Adrenal gland (tissue), 12 donors: ENCODE data around the gene CTCFL. TPM values are rescaled to one million over a fixed set of nuclear protein-coding genes. Genes with fewer than 3 reads are reported as not detected.
A peak's percentile ranks its signal among the peaks of the same experiment; 100 is the strongest.

Experiments
- DNase-seq, 7 donors: peaks; one replicate each; pipeline ENCODE4 v3.0.0-alpha.2; 2019 to 2020
- H3K27ac ChIP-seq, 5 donors: fragments of 200-600 bp; sonication (generic) in 4 of 5; 1 replicate in 3 of 5; 2 replicates in 2 of 5; pipeline versions ENCODE4 v1.5.1 to v1.8.0; 2016 to 2020; ENCODE audit warnings: mild to moderate bottlenecking in 1 of 5
- H3K27me3 ChIP-seq: fragments of 200-600 bp; 2 replicates; pipeline ENCODE4 v1.8.0; 2021
- H3K36me3 ChIP-seq, 2 donors: fragments of 200-600 bp; replicated peaks in 1 of 2; 1 replicate in 1 of 2; 2 replicates in 1 of 2; pipeline versions ENCODE4 v1.5.1 to v1.8.0; 2018 to 2022
- H3K4me1 ChIP-seq, 2 donors: fragments of 200-600 bp; replicated peaks in 1 of 2; 1 replicate in 1 of 2; 2 replicates in 1 of 2; pipeline versions ENCODE4 v1.5.1 to v1.8.0; 2018 to 2021
- H3K4me3 ChIP-seq, 4 donors: fragments of 200-600 bp; sonication (generic) in 3 of 4; one replicate each; pipeline ENCODE4 v1.5.1; 2016 to 2018
- H3K9me3 ChIP-seq, 3 donors: fragments of 200-600 bp; sonication (generic) in 1 of 3; replicated peaks in 1 of 3; 1 replicate in 2 of 3; 2 replicates in 1 of 3; pipeline versions ENCODE4 v1.5.1 to v1.8.0; 2016 to 2021
- POLR2A ChIP-seq, 2 donors: fragments of 450-650 bp; IDR thresholded peaks; one replicate each; pipeline ENCODE4 v1.6.1; 2017; ENCODE audit warnings: antibody characterized with exemption in 2 of 2, mild to moderate bottlenecking in 2 of 2, moderate library complexity in 1 of 2
- WGBS, 4 donors: extraction: QIAGEN DNeasy Blood & Tissue Kit in 2 of 4; methylation state at CpG; one replicate each; pipeline versions ENCODE4 v1.1.5 to v1.1.7; 2013 to 2017; 5-methylcytosine and 5-hydroxymethylcytosine counted together
- intact Hi-C, 2 donors: fragments of 100-400 bp; cut with DNase I; formaldehyde crosslinking; loops; one replicate each; pipeline versions ENCODE4 v1.14.1 to v1.15.0; 2022 to 2023
- polyA plus RNA-seq, 3 donors: library from polyadenylated mRNA; stranded (reverse); fragments of 200-250 nt in 2 of 3; fragments of 350-450 nt in 1 of 3; fragmentation: Illumina TruSeq in 1 of 3; extraction: RNeasy Lipid Tissue Mini Kit (QIAGEN cat#74804) in 1 of 3; gene quantifications; one replicate each; pipeline ENCODE4 v1.2.3, GENCODE V29; 2013 to 2014
- total RNA-seq, 9 donors: library from RNA; depleted of rRNA in 4 of 9; stranded (reverse); fragments of >200 nt in 4 of 9; fragments of 120-200 nt in 1 of 9; fragmentation: NEBNext Ultra II Directional in 1 of 9; extraction: Animal tissue kit (Norgen Biotek cat#: 25700) in 1 of 9; gene quantifications; one replicate each; pipeline versions ENCODE4 v1.1.0 to v1.2.4, GENCODE V29; 2013 to 2023
- TF ChIP-seq, protein P1 (sequence below), 6 experiments: fragments of 450-650 bp in 4 of 6; fragments of 200-600 bp in 2 of 6; sonication (generic) in 1 of 6; IDR thresholded peaks; 1 replicate in 5 of 6; 2 replicates in 1 of 6; pipeline versions ENCODE4 v1.5.1 to v1.8.0; 2016 to 2021; ENCODE audit warnings: antibody characterized with exemption in 6 of 6, mild to moderate bottlenecking in 2 of 6, moderate library complexity in 1 of 6
- donor health status: healthy with polysubstance abuse.
- donor health status: Bipolar disorder and iron deficiency.
- donor health status: DM: yes; HTN: yes; CAD: no.
- donor health status: DM: no; HTN: no; CAD: no.
- donor health status: DM: no; HTN: no; CAD: no.
- donor health status: DM: yes; HTN: yes; CAD: no.

Gene CTCFL
- total and polyA plus RNA-seq, 12 donors, result 0.08 to 0.27 (median 0.14) TPM; not detected in 9

DNA sequence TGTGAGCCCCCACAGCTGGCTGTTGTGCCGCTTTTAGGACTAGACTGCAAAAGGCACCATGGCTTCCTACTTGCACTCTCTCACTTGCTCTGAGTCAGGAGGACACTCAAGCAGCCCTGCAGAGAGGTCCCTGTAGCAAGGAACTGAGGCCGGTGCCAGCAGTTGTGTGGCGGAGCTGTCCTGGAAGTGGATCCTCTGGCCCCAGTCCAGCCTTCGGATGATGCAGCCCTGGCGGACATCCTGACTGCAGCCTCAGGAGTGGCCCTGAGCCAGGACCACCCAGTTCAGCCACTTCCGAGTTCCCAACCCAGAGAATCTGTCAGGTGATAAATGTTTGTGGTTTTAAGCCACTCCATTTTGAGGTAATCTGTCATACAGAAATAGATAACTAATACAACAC, 17.5 kb downstream of the CTCFL start:
- Histone ChIP-seq H3K27ac (no peak overlapping the region), H3K4me1 (no peaks in the 10 kb centered on the region), H3K36me3 (no peaks in the 10 kb centered on the region), H3K9me3 (no peaks in the 10 kb centered on the region), H3K27me3 (no peaks in the 10 kb centered on the region), H3K4me3 (no peak overlapping the region)
- intact Hi-C loops, result no loop called here
- no peak for TF ChIP-seq POLR2A (IDR thresholded peaks at IDR 0.05)
- TF ChIP-seq, protein P1, sequence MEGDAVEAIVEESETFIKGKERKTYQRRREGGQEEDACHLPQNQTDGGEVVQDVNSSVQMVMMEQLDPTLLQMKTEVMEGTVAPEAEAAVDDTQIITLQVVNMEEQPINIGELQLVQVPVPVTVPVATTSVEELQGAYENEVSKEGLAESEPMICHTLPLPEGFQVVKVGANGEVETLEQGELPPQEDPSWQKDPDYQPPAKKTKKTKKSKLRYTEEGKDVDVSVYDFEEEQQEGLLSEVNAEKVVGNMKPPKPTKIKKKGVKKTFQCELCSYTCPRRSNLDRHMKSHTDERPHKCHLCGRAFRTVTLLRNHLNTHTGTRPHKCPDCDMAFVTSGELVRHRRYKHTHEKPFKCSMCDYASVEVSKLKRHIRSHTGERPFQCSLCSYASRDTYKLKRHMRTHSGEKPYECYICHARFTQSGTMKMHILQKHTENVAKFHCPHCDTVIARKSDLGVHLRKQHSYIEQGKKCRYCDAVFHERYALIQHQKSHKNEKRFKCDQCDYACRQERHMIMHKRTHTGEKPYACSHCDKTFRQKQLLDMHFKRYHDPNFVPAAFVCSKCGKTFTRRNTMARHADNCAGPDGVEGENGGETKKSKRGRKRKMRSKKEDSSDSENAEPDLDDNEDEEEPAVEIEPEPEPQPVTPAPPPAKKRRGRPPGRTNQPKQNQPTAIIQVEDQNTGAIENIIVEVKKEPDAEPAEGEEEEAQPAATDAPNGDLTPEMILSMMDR (IDR thresholded peaks at IDR 0.05), result no peak
- 37 to 50% (median 46%) methylated on average over 5 to 6 of the region's 6 CpGs for WGBS, 4 donors
- DNase-seq, result peak in 6 of 7 donors; percentile 32 to 62 (median 37)

DNA sequence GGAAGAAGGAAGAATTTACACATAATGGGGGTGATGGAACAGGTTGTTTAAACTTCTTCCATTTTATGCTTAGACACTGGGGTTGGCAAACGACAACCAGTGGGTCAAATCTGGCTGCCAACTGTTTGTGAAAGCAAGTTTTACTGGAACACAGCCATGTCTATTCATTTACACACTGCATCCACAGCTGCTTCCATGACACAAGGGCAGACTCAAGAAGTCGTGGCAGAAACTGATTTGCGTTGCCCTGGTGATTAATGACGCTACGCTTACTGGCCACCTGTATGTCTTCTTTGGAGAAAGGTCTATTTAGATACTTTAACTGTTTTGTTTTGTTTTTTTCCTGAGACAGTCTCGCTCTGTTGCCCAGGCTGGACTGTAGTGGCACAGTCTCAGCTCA, 19.0 kb downstream of the CTCFL start:
- TF ChIP-seq, protein P1 (IDR thresholded peaks at IDR 0.05), result no peak
- TF ChIP-seq POLR2A (IDR thresholded peaks at IDR 0.05), result no peak
- no peaks in the 10 kb centered on the region for H3K27me3 ChIP-seq
- no peaks in the 10 kb centered on the region for H3K36me3 ChIP-seq
- H3K9me3 ChIP-seq, result no peaks in the 10 kb centered on the region
- H3K4me1 ChIP-seq, result no peaks in the 10 kb centered on the region
- no peak overlapping the region for H3K4me3 ChIP-seq
- intact Hi-C loops, result no loop called here
- no peak for DNase-seq
- 69 to 77% (median 73%) methylated on average over 6 of the region's 6 CpGs for WGBS, 4 donors
- no peak overlapping the region for H3K27ac ChIP-seq

DNA sequence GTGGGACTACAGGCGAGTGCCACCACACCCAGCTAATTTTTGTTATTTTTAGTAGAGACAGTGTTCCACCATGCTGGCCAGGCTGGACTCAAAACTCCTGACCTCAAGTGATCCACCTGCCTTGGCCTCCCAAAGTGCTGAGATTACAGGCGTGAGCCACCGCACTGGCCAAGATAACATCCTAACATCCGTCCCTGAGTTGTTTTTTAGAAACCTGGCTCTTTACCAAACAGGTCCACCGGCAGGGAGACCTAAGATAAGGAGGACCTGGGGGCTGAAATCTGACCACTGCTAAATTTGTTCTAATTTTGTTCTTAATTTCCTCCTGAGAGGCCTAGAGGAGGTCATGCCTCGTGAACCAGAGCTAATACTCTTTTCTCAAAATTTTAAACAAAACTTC, 20.5 kb downstream of the CTCFL start:
- Histone ChIP-seq H3K27me3 (no peaks in the 10 kb centered on the region), H3K4me1 (no peaks in the 10 kb centered on the region), H3K9me3 (no peaks in the 10 kb centered on the region), H3K36me3 (no peaks in the 10 kb centered on the region), H3K27ac (no peak overlapping the region), H3K4me3 (no peak overlapping the region)
- no peak for DNase-seq
- intact Hi-C loops, result no loop called here
- WGBS, 4 donors, result 60 to 87% (median 76%) methylated on average over 5 to 6 of the region's 6 CpGs
- TF ChIP-seq, protein P1 (IDR thresholded peaks at IDR 0.05), result no peak
- no peak for TF ChIP-seq POLR2A (IDR thresholded peaks at IDR 0.05)

DNA sequence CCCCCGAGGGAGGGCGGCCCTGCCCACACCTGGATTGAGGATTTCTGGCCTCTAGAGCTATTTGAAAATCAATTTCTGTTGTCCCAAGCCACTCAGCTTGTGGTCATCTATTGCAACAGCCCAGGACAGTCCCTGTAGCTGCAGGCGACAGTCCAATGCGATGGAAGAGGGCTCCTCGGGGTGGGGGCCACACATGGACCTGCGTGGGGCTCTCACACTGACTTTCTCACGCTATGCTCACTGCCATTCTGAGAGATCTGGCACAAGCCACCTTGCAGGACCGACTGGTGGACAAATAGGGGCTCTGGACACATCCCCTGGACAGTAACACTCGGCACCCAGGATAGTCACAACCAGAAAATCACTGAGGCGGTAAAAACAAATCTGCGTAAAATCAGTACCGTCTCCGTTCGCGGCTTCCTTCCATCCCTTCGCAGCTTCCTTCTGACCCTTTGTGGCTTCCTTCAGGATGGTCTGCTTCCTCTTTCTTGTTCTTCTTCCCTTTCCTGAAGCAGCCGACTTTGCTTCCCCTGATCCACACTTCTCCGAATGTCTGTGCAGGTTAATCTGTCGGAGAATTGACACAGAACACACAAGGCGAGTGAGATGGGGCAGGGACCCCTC, 21.8 kb downstream of the CTCFL start:
- H3K9me3 ChIP-seq, result no peaks in the 10 kb centered on the region
- intact Hi-C loops, result no loop called here
- DNase-seq, result peak in 1 of 7 donors; percentile 25
- no peak overlapping the region for H3K4me3 ChIP-seq
- peak overlapping the region in 1 of 5 donors; percentile 34 for H3K27ac ChIP-seq
- H3K4me1 ChIP-seq, result no peaks in the 10 kb centered on the region
- TF ChIP-seq, protein P1 (IDR thresholded peaks at IDR 0.05), result no peak
- TF ChIP-seq POLR2A (IDR thresholded peaks at IDR 0.05), result no peak
- H3K36me3 ChIP-seq, result no peaks in the 10 kb centered on the region
- H3K27me3 ChIP-seq, result peaks cover 10% of the 10 kb centered on the region
- 58 to 66% (median 65%) methylated on average over 17 to 20 of the region's 20 CpGs for WGBS, 4 donors
